K562 (cell line): ENCODE measurements around the gene PREB. TPM values are rescaled to one million over a fixed set of nuclear protein-coding genes. Genes with fewer than 3 reads are reported as not detected.

Source experiments
- HDGF ChIP-seq: fragments of 450-650 bp; IDR thresholded peaks from 2 replicates; pipeline ENCODE4 v1.6.1; 2016
- RREB1 ChIP-seq: fragments of 250-450 bp; sonication (Bioruptor Pico); IDR thresholded peaks from 2 replicates; pipeline ENCODE4 v1.4.0; 2020
- SRSF9 ChIP-seq: fragments of 200-400 bp; formaldehyde crosslinking; IDR thresholded peaks from 2 replicates; pipeline ENCODE4 v1.6.1; 2017; ENCODE audit warnings: low read depth, low read length, borderline replicate concordance
- ZNF224 ChIP-seq: sonication (generic); formaldehyde crosslinking; IDR thresholded peaks from 2 replicates; pipeline ENCODE4 v1.8.0; 2022; ENCODE audit warnings: mild to moderate bottlenecking, missing genetic modification reagents
- polyA plus RNA-seq, 8 experiments: library from polyadenylated mRNA; depleted of rRNA in 4 of 8; stranded (reverse) in 5 of 8; unstranded in 3 of 8; fragments of >200 nt; fragmentation: Nextera tagmentation in 2 of 8; fragmentation: Illumina TruSeq in 1 of 8; extraction: Ambion mirVana in 2 of 8; extraction: Trizol in 1 of 8; gene quantifications; 2 replicates each; pipeline versions ENCODE4 v1.2.1 to v1.2.3, GENCODE V29; 2011 to 2014; ENCODE audit warnings: inconsistent platforms in 1 of 8, missing spikeins in 1 of 8
- total RNA-seq, 7 experiments: library from RNA; depleted of rRNA in 6 of 7; stranded (reverse); fragments of >200 nt in 6 of 7; fragmentation: Illumina TruSeq in 2 of 7; extraction: Trizol in 2 of 7; gene quantifications; 2 replicates each; pipeline versions ENCODE4 v1.2.1 to v1.2.3, GENCODE V29; 2011 to 2021; ENCODE audit warnings: low replicate concordance in 1 of 7

The PREB gene
- total and polyA plus RNA-seq, 9 of the 15 experiments (the other 6 are each of a cell fraction or from before 2014, with no cell fraction given) = 35.1 to 84.2 (median 67.2) TPM

GRCh38 chr2:27149570-27150405 is 15.4 kb upstream of the PREB start (continued):
- TF ChIP-seq RREB1 (no peak), ZNF224 (CRISPR knock-in tag) (no peak), HDGF (no peak), SRSF9 (no peak)
